Mesenchymal stem cell (in vitro differentiated cells and primary cell): ENCODE measurements around the gene PSPH.

Experiments used
- DNase-seq: peaks from one replicate; pipeline ENCODE4 v3.0.0-alpha.2; 2013
- H2AFZ ChIP-seq: one replicate; pipeline ENCODE4 v1.6.1; 2013; ENCODE audit warnings: low read depth, mild to moderate bottlenecking, control low read depth, inconsistent platforms, low read length, moderate library complexity
- H2AK5ac ChIP-seq: 2 replicates; pipeline ENCODE4 v1.6.1; 2013; ENCODE audit warnings: low read length, moderate library complexity, mild to moderate bottlenecking, inconsistent platforms; ENCODE audit not compliant: severe bottlenecking
- H2BK120ac ChIP-seq: one replicate; pipeline ENCODE4 v1.6.1; 2013; ENCODE audit warnings: low read depth, mild to moderate bottlenecking, inconsistent platforms, low read length, moderate library complexity
- H2BK12ac ChIP-seq, 2 experiments: one replicate each; pipeline ENCODE4 v1.6.1; 2013; ENCODE audit warnings: inconsistent platforms in 2 of 2, low read length in 2 of 2, mild to moderate bottlenecking in 2 of 2, moderate library complexity in 2 of 2, control low read depth in 1 of 2
- H2BK15ac ChIP-seq: one replicate; pipeline ENCODE4 v1.6.1; 2013; ENCODE audit warnings: mild to moderate bottlenecking, low read depth, inconsistent platforms; ENCODE audit not compliant: poor library complexity, severe bottlenecking
- H2BK5ac ChIP-seq: 2 replicates; pipeline ENCODE4 v1.6.1; 2013; ENCODE audit warnings: low read depth, mild to moderate bottlenecking, low read length, control low read depth, inconsistent platforms; ENCODE audit not compliant: poor library complexity, severe bottlenecking
- H3K14ac ChIP-seq, 2 experiments: one replicate each; pipeline ENCODE4 v1.6.1; 2013; ENCODE audit warnings: inconsistent platforms in 2 of 2, low read length in 2 of 2, control low read depth in 1 of 2, mild to moderate bottlenecking in 1 of 2, moderate library complexity in 1 of 2
- H3K18ac ChIP-seq, 2 experiments: one replicate each; pipeline ENCODE4 v1.6.1; 2013; ENCODE audit warnings: inconsistent platforms in 2 of 2, low read length in 2 of 2, control low read depth in 1 of 2, low read depth in 1 of 2, mild to moderate bottlenecking in 1 of 2
- H3K23ac ChIP-seq, 2 experiments: one replicate each; pipeline ENCODE4 v1.6.1; 2013; ENCODE audit warnings: inconsistent platforms in 2 of 2, low read length in 2 of 2, mild to moderate bottlenecking in 2 of 2, moderate library complexity in 2 of 2, control low read depth in 1 of 2
- H3K27ac ChIP-seq: 2 replicates; pipeline ENCODE4 v1.5.1; 2013; ENCODE audit warnings: mild to moderate bottlenecking, moderate library complexity, low read length, control low read depth, inconsistent platforms; ENCODE audit not compliant: poor library complexity, severe bottlenecking
- H3K27me3 ChIP-seq, 2 experiments: 2 replicates each; pipeline versions ENCODE4 v1.6.1 to v1.7.0; 2013; ENCODE audit warnings: low read length in 2 of 2, mild to moderate bottlenecking in 2 of 2, moderate library complexity in 2 of 2, control low read depth in 1 of 2, inconsistent platforms in 1 of 2; ENCODE audit not compliant: control insufficient read depth in 1 of 2, insufficient read depth in 1 of 2
- H3K36me3 ChIP-seq, 2 experiments: 2 replicates each; pipeline versions ENCODE4 v1.6.1 to v1.7.0; 2013; ENCODE audit warnings: low read length in 2 of 2, control low read depth in 1 of 2, inconsistent platforms in 1 of 2, low read depth in 1 of 2, mild to moderate bottlenecking in 1 of 2; ENCODE audit not compliant: insufficient read depth in 2 of 2, control insufficient read depth in 1 of 2
- H3K4ac ChIP-seq, 2 experiments: one replicate each; pipeline ENCODE4 v1.6.1; 2013; ENCODE audit warnings: inconsistent platforms in 2 of 2, low read length in 2 of 2, mild to moderate bottlenecking in 2 of 2, moderate library complexity in 2 of 2, control low read depth in 1 of 2, low read depth in 1 of 2
- H3K4me1 ChIP-seq: 2 replicates; pipeline ENCODE4 v1.6.1; 2013; ENCODE audit warnings: low read depth, low read length, control low read depth; ENCODE audit not compliant: control insufficient read depth, insufficient read depth
- H3K4me2 ChIP-seq: 2 replicates; pipeline ENCODE4 v1.6.1; 2013; ENCODE audit warnings: low read length, mild to moderate bottlenecking, inconsistent platforms; ENCODE audit not compliant: poor library complexity, severe bottlenecking
- H3K4me3 ChIP-seq, 2 experiments: 2 replicates each; pipeline versions ENCODE4 v1.5.1 to v1.7.0; 2013; ENCODE audit warnings: low read length in 2 of 2, mild to moderate bottlenecking in 2 of 2, control low read depth in 1 of 2, low read depth in 1 of 2; ENCODE audit not compliant: insufficient read depth in 1 of 2
- H3K79me1 ChIP-seq: replicated peaks from 2 replicates; pipeline ENCODE4 v1.6.1; 2013; ENCODE audit warnings: mild to moderate bottlenecking, control low read depth, low read length, inconsistent platforms; ENCODE audit not compliant: poor library complexity, severe bottlenecking
- H3K9ac ChIP-seq: 2 replicates; pipeline ENCODE4 v1.7.0; 2013; ENCODE audit warnings: mild to moderate bottlenecking, low read length, moderate library complexity
- H3K9me3 ChIP-seq: 2 replicates; pipeline ENCODE4 v1.7.0; 2013; ENCODE audit warnings: mild to moderate bottlenecking, low read length; ENCODE audit not compliant: control insufficient read depth
- H4K8ac ChIP-seq: one replicate; pipeline ENCODE4 v1.6.1; 2013; ENCODE audit warnings: inconsistent platforms, mild to moderate bottlenecking, low read length, moderate library complexity
- H4K91ac ChIP-seq: one replicate; pipeline ENCODE4 v1.6.1; 2013; ENCODE audit warnings: mild to moderate bottlenecking, low read length, inconsistent platforms
- WGBS: methylation state at CpG from one replicate; pipeline ENCODE4 v1.1.7; 2013; ENCODE audit warnings: mixed read lengths; 5-methylcytosine and 5-hydroxymethylcytosine counted together

The PSPH gene

GRCh38 chr7:56087445-56087844 lies 36.2 kb upstream of the PSPH start:
- Histone ChIP-seq H3K27me3 (no peaks in the 10 kb centered on the region), H3K79me1 (peaks cover 1% of the 10 kb centered on the region), H2BK12ac (no peak overlapping the region), H3K23ac (no peak overlapping the region), H2BK5ac (no peak overlapping the region), H3K36me3 (peaks cover 36 to 57% of the 10 kb centered on the region in 2 experiments), H2AFZ (no peak overlapping the region), H2BK120ac (no peak overlapping the region), H4K8ac (no peak overlapping the region), H3K4ac (no peak overlapping the region), H3K18ac (no peak overlapping the region), H3K9ac (no peak overlapping the region), H3K4me2 (no peak overlapping the region), H3K27ac (no peak overlapping the region), H3K4me3 (no peak overlapping the region), H3K4me1 (peaks cover 3% of the 10 kb centered on the region), H3K14ac (no peak overlapping the region), H2BK15ac (no peak overlapping the region), H4K91ac (no peak overlapping the region), H2AK5ac (no peak overlapping the region), H3K9me3 (no peaks in the 10 kb centered on the region)
- WGBS, result 96% methylated on average over 16 of the region's 16 CpGs
- no peak for DNase-seq

DNA sequence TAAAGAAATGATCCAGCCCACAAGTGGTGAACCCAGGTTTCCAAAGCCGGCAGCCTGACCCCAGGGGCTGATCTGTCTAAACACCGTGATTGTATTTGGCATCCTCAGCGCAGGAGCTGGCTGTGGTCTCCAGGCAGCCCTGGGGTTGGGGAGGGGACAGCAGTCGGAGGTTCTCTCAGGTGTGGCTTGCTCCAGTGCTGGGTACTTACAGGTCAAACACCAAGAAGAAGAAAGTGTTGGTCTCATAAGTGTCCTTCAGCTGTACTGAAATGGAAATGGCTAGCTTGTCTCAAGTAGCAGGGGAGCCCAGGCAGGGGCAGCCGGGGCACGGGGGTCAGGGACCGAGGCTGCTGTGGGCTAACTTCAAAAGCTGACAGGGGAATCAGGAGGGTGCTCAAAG lies 35.5 kb upstream of the PSPH start:
- H3K9ac ChIP-seq, result no peak overlapping the region
- no peak overlapping the region for H3K4me2 ChIP-seq
- no peak overlapping the region for H3K23ac ChIP-seq
- H3K4me3 ChIP-seq, result no peak overlapping the region
- H3K27ac ChIP-seq, result no peak overlapping the region
- H3K27me3 ChIP-seq, result no peaks in the 10 kb centered on the region
- peaks cover 38 to 61% of the 10 kb centered on the region in 2 experiments for H3K36me3 ChIP-seq
- H2AK5ac ChIP-seq, result no peak overlapping the region
- peaks cover 3% of the 10 kb centered on the region for H3K4me1 ChIP-seq
- no peak overlapping the region for H3K14ac ChIP-seq
- H2BK15ac ChIP-seq, result no peak overlapping the region
- H2BK120ac ChIP-seq, result no peak overlapping the region
- H4K91ac ChIP-seq, result no peak overlapping the region
- H4K8ac ChIP-seq, result no peak overlapping the region
- 97% methylated on average over 7 of the region's 7 CpGs for WGBS
- peaks cover 1% of the 10 kb centered on the region for H3K79me1 ChIP-seq
- no peak overlapping the region for H3K4ac ChIP-seq
- no peak overlapping the region for H2BK5ac ChIP-seq
- H2AFZ ChIP-seq, result no peak overlapping the region
- no peak overlapping the region for H3K18ac ChIP-seq
- no peaks in the 10 kb centered on the region for H3K9me3 ChIP-seq
- H2BK12ac ChIP-seq, result no peak overlapping the region
- no peak for DNase-seq

DNA sequence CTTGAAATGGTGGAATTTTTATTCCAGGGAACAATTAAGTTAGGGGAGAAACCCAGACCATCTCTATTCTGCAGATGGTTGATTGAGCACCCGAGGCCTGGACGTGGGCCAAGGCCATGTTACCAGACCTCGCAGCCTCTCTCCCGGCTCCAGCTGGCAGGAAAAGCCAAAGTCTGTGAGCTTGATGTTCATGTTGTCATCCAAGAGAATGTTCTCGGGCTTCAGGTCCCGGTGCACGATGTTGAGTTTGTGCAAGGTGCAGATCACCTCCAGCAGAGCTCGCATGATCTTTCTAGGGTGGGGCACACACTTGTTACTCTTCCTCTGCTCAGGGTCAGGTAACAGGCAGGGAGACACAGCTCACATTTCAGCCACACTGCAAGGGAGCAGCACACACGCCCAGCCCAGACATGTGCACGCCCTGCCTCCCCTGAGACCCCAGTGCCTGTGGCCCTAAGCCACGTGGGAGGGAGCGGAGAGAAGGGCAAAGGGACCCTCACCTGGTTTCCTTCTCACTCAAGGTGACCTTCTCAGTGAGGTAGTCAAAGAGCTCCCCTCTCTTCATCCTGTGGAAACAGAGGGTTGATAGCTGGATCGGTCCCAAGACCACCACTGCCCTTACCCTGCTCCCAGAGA lies 32.0 kb upstream of the PSPH start:
- H3K36me3 ChIP-seq, result peaks cover 62 to 74% of the 10 kb centered on the region in 2 experiments
- no peak overlapping the region for H4K91ac ChIP-seq
- no peak overlapping the region for H4K8ac ChIP-seq
- no peak overlapping the region for H3K4me2 ChIP-seq
- no peaks in the 10 kb centered on the region for H3K9me3 ChIP-seq
- H2BK15ac ChIP-seq, result no peak overlapping the region
- H3K14ac ChIP-seq, result no peak overlapping the region
- H3K4me1 ChIP-seq, result peaks cover 3% of the 10 kb centered on the region
- no peak overlapping the region for H3K27ac ChIP-seq
- H2BK12ac ChIP-seq, result no peak overlapping the region
- H3K23ac ChIP-seq, result no peak overlapping the region
- no peaks in the 10 kb centered on the region for H3K27me3 ChIP-seq
- H2AFZ ChIP-seq, result no peak overlapping the region
- H2BK120ac ChIP-seq, result no peak overlapping the region
- no peak overlapping the region for H3K9ac ChIP-seq
- H2AK5ac ChIP-seq, result no peak overlapping the region
- WGBS, result 96% methylated on average over 12 of the region's 13 CpGs
- no peak overlapping the region for H3K4ac ChIP-seq
- no peak overlapping the region for H3K4me3 ChIP-seq
- H2BK5ac ChIP-seq, result no peak overlapping the region
- no peaks in the 10 kb centered on the region for H3K79me1 ChIP-seq
- no peak overlapping the region for H3K18ac ChIP-seq
- no peak for DNase-seq

- no peak for DNase-seq
- Histone ChIP-seq H2BK120ac (no peak overlapping the region), H2AK5ac (no peak overlapping the region), H2BK15ac (no peak overlapping the region), H2BK5ac (no peak overlapping the region), H2BK12ac (no peak overlapping the region), H3K23ac (no peak overlapping the region), H3K79me1 (peaks cover 3% of the 10 kb centered on the region), H3K9ac (no peak overlapping the region), H3K36me3 (peaks cover 67 to 77% of the 10 kb centered on the region in 2 experiments), H4K8ac (no peak overlapping the region), H3K4me2 (no peak overlapping the region), H3K27me3 (no peaks in the 10 kb centered on the region), H3K4me1 (no peaks in the 10 kb centered on the region), H2AFZ (no peak overlapping the region), H3K9me3 (no peaks in the 10 kb centered on the region), H3K14ac (no peak overlapping the region), H3K4me3 (no peak overlapping the region), H3K27ac (no peak overlapping the region), H3K18ac (no peak overlapping the region), H3K4ac (no peak overlapping the region), H4K91ac (no peak overlapping the region)
- WGBS, result 97% methylated on average over 28 of the region's 29 CpGs
Observed at GRCh38 chr7:56081626-56082340, 30.5 kb upstream of the PSPH start.
